HCT116 (cell line): ENCODE measurements around the gene ZBTB5.

ENCODE experiments used
- CEBPB ChIP-seq: IDR thresholded peaks from 2 replicates; pipeline ENCODE4 v1.6.1; 2012; ENCODE audit warnings: low read depth
- CTCF ChIP-seq, 3 experiments: fragments of 200-600 bp in 1 of 3; sonication (generic) in 1 of 3; IDR thresholded peaks in 2 of 3; conservative IDR thresholded peaks in 1 of 3; 2 replicates each; pipeline ENCODE4 v1.5.1; 2012 to 2017; ENCODE audit warnings: low read depth in 2 of 3, low read length in 2 of 3, antibody characterized with exemption in 1 of 3, borderline replicate concordance in 1 of 3, control low read depth in 1 of 3, mild to moderate bottlenecking in 1 of 3, mixed read lengths in 1 of 3, mixed run types in 1 of 3, moderate library complexity in 1 of 3; ENCODE audit not compliant: insufficient read depth in 1 of 3
- EGR1 ChIP-seq: IDR thresholded peaks from 2 replicates; pipeline ENCODE4 v1.6.1; 2012; ENCODE audit warnings: low read depth
- EZH2 ChIP-seq: fragments of 200-600 bp; sonication (generic); IDR thresholded peaks from 2 replicates; pipeline ENCODE4 v1.6.1; 2017; ENCODE audit warnings: antibody characterized with exemption, mixed run types
- EZH2phosphoT487 ChIP-seq: fragments of 200-600 bp; IDR thresholded peaks from 2 replicates; pipeline ENCODE4 v1.6.1; 2018; ENCODE audit warnings: antibody characterized with exemption, borderline replicate concordance
- POLR2A ChIP-seq: IDR thresholded peaks from 2 replicates; pipeline ENCODE4 v1.7.0; 2011; ENCODE audit warnings: borderline replicate concordance; ENCODE audit not compliant: insufficient read depth, insufficient read length; ENCODE audit errors: extremely low read depth
- TF ChIP-seq, protein P1 (sequence below): IDR thresholded peaks from 2 replicates; pipeline ENCODE4 v1.6.1; 2012
- TF ChIP-seq, protein P2 (sequence below): IDR thresholded peaks from 2 replicates; pipeline ENCODE4 v1.6.1; 2012; ENCODE audit warnings: low read depth

DNA sequence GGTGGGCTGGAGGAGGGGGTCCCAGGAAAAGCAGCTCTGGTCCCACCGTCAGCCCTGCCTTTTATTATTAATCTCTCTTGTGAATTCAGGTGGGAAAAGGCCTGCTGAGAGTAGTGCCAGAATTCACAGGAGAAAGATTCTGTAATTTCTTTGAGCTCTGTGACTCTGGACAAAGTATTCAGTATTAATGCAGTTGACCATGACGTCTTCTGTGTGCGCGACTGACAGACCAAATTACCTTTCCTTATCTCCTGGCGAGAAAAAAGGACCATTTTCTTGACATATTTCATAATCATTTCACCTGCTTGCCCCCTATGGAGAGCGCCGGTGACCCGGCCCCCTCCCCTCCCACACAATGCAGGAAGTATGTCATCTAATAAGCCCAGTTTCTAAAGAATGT lies 69.6 kb downstream of the ZBTB5 start:
- no peak for TF ChIP-seq CEBPB
- TF ChIP-seq CTCF (IDR thresholded peaks at IDR 0.05 in 2 of 3, conservative IDR thresholded peaks at IDR 0.05 in 1 of 3; ENCODE audit: borderline replicate concordance in 1 of 3, insufficient read depth in 1 of 3, low read depth in 2 of 3, low read length in 2 of 3): no peak
- TF ChIP-seq EGR1: no peak
- no peak for TF ChIP-seq EZH2phosphoT487
- TF ChIP-seq, protein P1, sequence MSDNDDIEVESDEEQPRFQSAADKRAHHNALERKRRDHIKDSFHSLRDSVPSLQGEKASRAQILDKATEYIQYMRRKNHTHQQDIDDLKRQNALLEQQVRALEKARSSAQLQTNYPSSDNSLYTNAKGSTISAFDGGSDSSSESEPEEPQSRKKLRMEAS: no peak
- TF ChIP-seq EZH2: no peak
- TF ChIP-seq POLR2A: no peak
- TF ChIP-seq, protein P2, sequence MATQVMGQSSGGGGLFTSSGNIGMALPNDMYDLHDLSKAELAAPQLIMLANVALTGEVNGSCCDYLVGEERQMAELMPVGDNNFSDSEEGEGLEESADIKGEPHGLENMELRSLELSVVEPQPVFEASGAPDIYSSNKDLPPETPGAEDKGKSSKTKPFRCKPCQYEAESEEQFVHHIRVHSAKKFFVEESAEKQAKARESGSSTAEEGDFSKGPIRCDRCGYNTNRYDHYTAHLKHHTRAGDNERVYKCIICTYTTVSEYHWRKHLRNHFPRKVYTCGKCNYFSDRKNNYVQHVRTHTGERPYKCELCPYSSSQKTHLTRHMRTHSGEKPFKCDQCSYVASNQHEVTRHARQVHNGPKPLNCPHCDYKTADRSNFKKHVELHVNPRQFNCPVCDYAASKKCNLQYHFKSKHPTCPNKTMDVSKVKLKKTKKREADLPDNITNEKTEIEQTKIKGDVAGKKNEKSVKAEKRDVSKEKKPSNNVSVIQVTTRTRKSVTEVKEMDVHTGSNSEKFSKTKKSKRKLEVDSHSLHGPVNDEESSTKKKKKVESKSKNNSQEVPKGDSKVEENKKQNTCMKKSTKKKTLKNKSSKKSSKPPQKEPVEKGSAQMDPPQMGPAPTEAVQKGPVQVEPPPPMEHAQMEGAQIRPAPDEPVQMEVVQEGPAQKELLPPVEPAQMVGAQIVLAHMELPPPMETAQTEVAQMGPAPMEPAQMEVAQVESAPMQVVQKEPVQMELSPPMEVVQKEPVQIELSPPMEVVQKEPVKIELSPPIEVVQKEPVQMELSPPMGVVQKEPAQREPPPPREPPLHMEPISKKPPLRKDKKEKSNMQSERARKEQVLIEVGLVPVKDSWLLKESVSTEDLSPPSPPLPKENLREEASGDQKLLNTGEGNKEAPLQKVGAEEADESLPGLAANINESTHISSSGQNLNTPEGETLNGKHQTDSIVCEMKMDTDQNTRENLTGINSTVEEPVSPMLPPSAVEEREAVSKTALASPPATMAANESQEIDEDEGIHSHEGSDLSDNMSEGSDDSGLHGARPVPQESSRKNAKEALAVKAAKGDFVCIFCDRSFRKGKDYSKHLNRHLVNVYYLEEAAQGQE: no peak
